Stimulated activated naive B cell treated with anti-CD40 and anti-IgM and Interleukin-4, amounts not matched to agents 10 μg/mL and 1 μg/mL and 100 μg/mL, for 72 hours (primary cell): Measurements from ENCODE around the gene NARF.
A peak's percentile ranks its signal among the peaks of the same experiment; 100 is the strongest.

Experiments
- ATAC-seq, 2 donors: fragments of 150-1000 bp; cut with Tn5 transposase; replicated peaks; 2 replicates each; pipeline ENCODE4 v1.10.0; 2021; ENCODE audit warnings: moderate library complexity in 1 of 2
- DNase-seq: peaks from one replicate; pipeline ENCODE4 v3.0.0; 2021
- H3K27ac Mint-ChIP-seq: one replicate; pipeline ENCODE4 v1.8.0; 2022; ENCODE audit warnings: mild to moderate bottlenecking, mixed read lengths
- H3K27me3 Mint-ChIP-seq, 2 donors: one replicate each; pipeline ENCODE4 v1.8.0; 2022; ENCODE audit warnings: mixed read lengths in 2 of 2
- H3K36me3 Mint-ChIP-seq, 2 donors: one replicate each; pipeline ENCODE4 v1.8.0; 2022; ENCODE audit warnings: mixed read lengths in 2 of 2, mild to moderate bottlenecking in 1 of 2
- H3K4me1 Mint-ChIP-seq, 2 donors: one replicate each; pipeline ENCODE4 v1.8.0; 2022; ENCODE audit warnings: mixed read lengths in 2 of 2, mild to moderate bottlenecking in 1 of 2
- H3K4me3 Mint-ChIP-seq, 2 donors: one replicate each; pipeline ENCODE4 v1.8.0; 2022; ENCODE audit warnings: mild to moderate bottlenecking in 2 of 2, mixed read lengths in 2 of 2, moderate library complexity in 1 of 2
- H3K9me3 Mint-ChIP-seq, 2 donors: one replicate each; pipeline ENCODE4 v1.8.0; 2022; ENCODE audit warnings: mixed read lengths in 2 of 2, mild to moderate bottlenecking in 1 of 2

NARF gene

GRCh38 chr17:82439194-82439828 lies 19.2 kb upstream of the NARF start:
- DNase-seq (no peak), ATAC-seq (no peak)
- no peaks in the 10 kb centered on the region for H3K27me3 Mint-ChIP-seq
- H3K36me3 Mint-ChIP-seq = peaks cover 20 to 29% of the 10 kb centered on the region in 2 donors
- H3K4me3 Mint-ChIP-seq = no peak overlapping the region
- peak overlapping the region; percentile 69 for H3K27ac Mint-ChIP-seq
- H3K4me1 Mint-ChIP-seq = peaks cover 29 to 67% of the 10 kb centered on the region in 2 donors
- no peaks in the 10 kb centered on the region for H3K9me3 Mint-ChIP-seq

- H3K36me3 Mint-ChIP-seq = peaks cover 20 to 28% of the 10 kb centered on the region in 2 donors
- peaks cover 28 to 61% of the 10 kb centered on the region in 2 donors for H3K4me1 Mint-ChIP-seq
- H3K27me3 Mint-ChIP-seq = no peaks in the 10 kb centered on the region
- no peaks in the 10 kb centered on the region for H3K9me3 Mint-ChIP-seq
- H3K4me3 Mint-ChIP-seq = peak overlapping the region in 1 of 2 donors; percentile 68
- ATAC-seq (peak in 1 of 2 donors; percentile 6), DNase-seq (no peak)
- peak overlapping the region; percentile 69 for H3K27ac Mint-ChIP-seq
These were observed 18.6 kb upstream of the NARF start for GRCh38 chr17:82439829-82440365.

GRCh38 chr17:82440469-82440981 lies 18.0 kb upstream of the NARF start:
- peak overlapping the region; percentile 55 to 68 for H3K4me3 Mint-ChIP-seq

GRCh38 chr17:82440991-82441627 lies 17.4 kb upstream of the NARF start:
- no peaks in the 10 kb centered on the region for H3K27me3 Mint-ChIP-seq

More at GRCh38 chr17:82440469-82440981, 18.0 kb upstream of the NARF start:
- no peak for DNase-seq
- Mint-ChIP-seq H3K9me3 (no peaks in the 10 kb centered on the region), H3K36me3 (peaks cover 22 to 28% of the 10 kb centered on the region in 2 donors), H3K27me3 (no peaks in the 10 kb centered on the region), H3K27ac (peak overlapping the region; percentile 93), H3K4me1 (peaks cover 24 to 57% of the 10 kb centered on the region in 2 donors)
- peak; percentile 39 to 53 for ATAC-seq

GRCh38 chr17:82441691-82442487 lies 16.7 kb upstream of the NARF start:
- H3K36me3 Mint-ChIP-seq = peaks cover 34 to 39% of the 10 kb centered on the region in 2 donors
- H3K27ac Mint-ChIP-seq = peak overlapping the region; percentile 87
- H3K9me3 Mint-ChIP-seq = no peaks in the 10 kb centered on the region
- peak; percentile 9 to 15 for ATAC-seq
- no peak for DNase-seq
- H3K27me3 Mint-ChIP-seq = no peaks in the 10 kb centered on the region
- H3K4me3 Mint-ChIP-seq = peak overlapping the region; percentile 19 to 54
- H3K4me1 Mint-ChIP-seq = peaks cover 32 to 69% of the 10 kb centered on the region in 2 donors

More at GRCh38 chr17:82440991-82441627, 17.4 kb upstream of the NARF start:
- ATAC-seq = peak in 1 of 2 donors; percentile 4
- Mint-ChIP-seq H3K36me3 (peaks cover 27 to 34% of the 10 kb centered on the region in 2 donors), H3K4me1 (peaks cover 30 to 61% of the 10 kb centered on the region in 2 donors), H3K27ac (peak overlapping the region; percentile 93), H3K4me3 (peak overlapping the region; percentile 55 to 68), H3K9me3 (no peaks in the 10 kb centered on the region)
- no peak for DNase-seq

- Mint-ChIP-seq H3K4me3 (peak overlapping the region in 1 of 2 donors; percentile 17), H3K36me3 (peaks cover 29 to 40% of the 10 kb centered on the region in 2 donors), H3K4me1 (peaks cover 36 to 79% of the 10 kb centered on the region in 2 donors), H3K9me3 (no peaks in the 10 kb centered on the region), H3K27ac (peak overlapping the region; percentile 82), H3K27me3 (no peaks in the 10 kb centered on the region)
- DNase-seq (no peak), ATAC-seq (no peak)
These were observed 15.7 kb upstream of the NARF start for GRCh38 chr17:82442643-82443464.

GRCh38 chr17:82443465-82444283 lies 14.9 kb upstream of the NARF start:
- Mint-ChIP-seq H3K9me3 (no peaks in the 10 kb centered on the region), H3K4me1 (peaks cover 38 to 73% of the 10 kb centered on the region in 2 donors), H3K27me3 (no peaks in the 10 kb centered on the region), H3K4me3 (peak overlapping the region in 1 of 2 donors; percentile 17), H3K27ac (peak overlapping the region; percentile 65), H3K36me3 (peaks cover 28 to 38% of the 10 kb centered on the region in 2 donors)
- no peak for ATAC-seq
- no peak for DNase-seq

GRCh38 chr17:82444284-82444893 lies 14.2 kb upstream of the NARF start:
- H3K4me1 Mint-ChIP-seq = peaks cover 37 to 71% of the 10 kb centered on the region in 2 donors
- DNase-seq (no peak), ATAC-seq (no peak)
- no peak overlapping the region for H3K4me3 Mint-ChIP-seq
- H3K9me3 Mint-ChIP-seq = no peaks in the 10 kb centered on the region
- H3K36me3 Mint-ChIP-seq = peaks cover 28 to 38% of the 10 kb centered on the region in 2 donors
- no peaks in the 10 kb centered on the region for H3K27me3 Mint-ChIP-seq
- peak overlapping the region; percentile 47 for H3K27ac Mint-ChIP-seq

- Mint-ChIP-seq H3K4me1 (peaks cover 40 to 65% of the 10 kb centered on the region in 2 donors), H3K4me3 (no peak overlapping the region), H3K27me3 (no peaks in the 10 kb centered on the region), H3K27ac (peak overlapping the region; percentile 14), H3K36me3 (peaks cover 28 to 41% of the 10 kb centered on the region in 2 donors), H3K9me3 (no peaks in the 10 kb centered on the region)
- no peak for DNase-seq
- ATAC-seq = no peak
These were observed 13.5 kb upstream of the NARF start for GRCh38 chr17:82444941-82445521.

- H3K4me1 Mint-ChIP-seq = peaks cover 36 to 60% of the 10 kb centered on the region in 2 donors
- H3K27ac Mint-ChIP-seq = peak overlapping the region; percentile 69
- H3K4me3 Mint-ChIP-seq = peak overlapping the region in 1 of 2 donors; percentile 41
- DNase-seq (no peak), ATAC-seq (no peak)
- no peaks in the 10 kb centered on the region for H3K27me3 Mint-ChIP-seq
- H3K36me3 Mint-ChIP-seq = peaks cover 27 to 38% of the 10 kb centered on the region in 2 donors
- H3K9me3 Mint-ChIP-seq = no peaks in the 10 kb centered on the region
These were observed 13.0 kb upstream of the NARF start for GRCh38 chr17:82445542-82445941.

- peaks cover 23 to 34% of the 10 kb centered on the region in 2 donors for H3K36me3 Mint-ChIP-seq
- peak overlapping the region in 1 of 2 donors; percentile 41 for H3K4me3 Mint-ChIP-seq
- ATAC-seq (no peak), DNase-seq (no peak)
- peak overlapping the region; percentile 69 for H3K27ac Mint-ChIP-seq
- H3K27me3 Mint-ChIP-seq = no peaks in the 10 kb centered on the region
- no peaks in the 10 kb centered on the region for H3K9me3 Mint-ChIP-seq
- H3K4me1 Mint-ChIP-seq = peaks cover 32 to 56% of the 10 kb centered on the region in 2 donors
These were observed 12.4 kb upstream of the NARF start for GRCh38 chr17:82446124-82446523.

- no peaks in the 10 kb centered on the region for H3K27me3 Mint-ChIP-seq
- H3K4me3 Mint-ChIP-seq = peak overlapping the region; percentile 29 to 62
- H3K36me3 Mint-ChIP-seq = peaks cover 23 to 34% of the 10 kb centered on the region in 2 donors
- peak overlapping the region; percentile 92 for H3K27ac Mint-ChIP-seq
- DNase-seq = no peak
- peaks cover 32 to 55% of the 10 kb centered on the region in 2 donors for H3K4me1 Mint-ChIP-seq
- ATAC-seq = no peak
- no peaks in the 10 kb centered on the region for H3K9me3 Mint-ChIP-seq
These were observed 11.9 kb upstream of the NARF start for GRCh38 chr17:82446649-82447048.
